ENCODE results near the gene RAB11FIP3.

Gene RAB11FIP3

DNA sequence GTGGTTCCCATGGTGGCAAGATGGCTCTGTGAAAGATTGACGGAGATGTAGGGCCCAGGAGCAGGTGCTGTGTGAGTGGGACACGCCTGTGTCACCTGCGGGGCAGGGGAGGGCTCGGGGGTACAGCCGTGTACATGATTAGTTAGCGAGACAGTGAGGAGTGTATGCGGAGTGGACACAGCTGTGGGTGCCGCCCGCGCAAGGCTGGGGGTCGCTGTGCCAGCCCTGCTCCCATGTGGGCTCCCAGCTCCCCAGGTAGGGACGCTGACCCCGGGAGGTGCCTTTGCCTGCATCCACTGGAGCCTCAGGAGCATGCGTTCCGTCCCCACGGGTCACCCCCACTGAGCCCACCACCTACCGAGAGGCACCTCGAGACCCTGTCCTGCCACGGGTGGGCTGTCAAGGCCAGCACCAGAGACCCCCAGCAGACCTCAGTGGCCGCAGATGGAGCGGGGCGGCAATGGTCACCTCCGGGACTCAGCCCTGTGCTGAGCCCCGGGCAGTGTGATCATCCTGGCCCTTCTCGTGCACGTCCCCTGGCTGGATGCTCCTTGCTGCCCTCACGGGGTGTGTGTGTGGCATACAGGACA lies 109.5 kb downstream of the RAB11FIP3 start:
- no peak for DNase-seq

DNA sequence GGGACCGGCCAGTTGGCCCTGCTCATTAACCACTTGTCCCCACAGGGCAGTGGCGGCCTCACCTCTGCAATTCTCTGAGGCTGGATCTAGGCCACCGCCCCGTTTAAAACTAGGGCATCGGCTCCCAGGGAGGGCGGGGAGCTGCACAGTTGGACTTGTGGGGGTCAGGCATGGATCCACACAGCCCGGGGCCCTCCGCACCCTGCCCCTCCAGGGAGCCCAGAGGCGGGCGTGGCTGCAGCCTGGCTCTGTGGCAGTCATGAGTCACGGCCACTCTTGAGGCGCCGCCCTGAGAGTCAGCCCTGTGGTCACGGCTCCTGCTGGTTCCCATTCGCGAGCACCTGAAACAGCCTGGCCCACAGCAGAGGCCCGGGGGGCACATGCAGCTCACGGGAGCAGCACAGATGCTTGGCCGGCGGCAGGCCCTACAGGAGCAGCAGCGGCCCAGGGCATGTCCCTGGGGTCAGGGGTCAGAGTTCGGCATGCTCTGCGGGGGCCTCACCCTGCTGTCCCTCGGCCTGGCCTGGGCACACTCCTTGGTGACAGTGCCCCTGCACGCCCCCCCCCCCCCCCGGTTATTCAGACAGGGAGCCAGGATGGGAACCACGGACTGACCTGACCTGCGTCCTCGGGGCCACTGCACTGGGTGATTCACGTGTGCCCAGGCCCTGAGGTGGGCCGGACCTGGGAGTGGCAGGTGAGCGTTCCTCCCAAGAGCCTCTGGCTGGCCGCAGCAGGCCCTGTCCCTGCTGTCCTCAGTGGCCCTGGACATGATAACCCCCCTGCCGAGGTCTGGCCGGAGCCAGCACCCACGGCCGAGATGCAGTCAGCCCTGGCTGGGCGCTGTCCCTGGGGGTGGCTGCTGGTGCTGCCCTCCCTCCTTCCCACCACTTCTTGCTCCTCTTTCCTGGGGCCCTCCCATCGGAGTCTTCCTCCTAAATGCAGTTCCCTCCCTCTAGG lies 110.3 kb downstream of the RAB11FIP3 start:
- no peak for DNase-seq

GRCh38 chr16:536746-537145 lies 111.3 kb downstream of the RAB11FIP3 start:
- DNase-seq = no peak

DNA sequence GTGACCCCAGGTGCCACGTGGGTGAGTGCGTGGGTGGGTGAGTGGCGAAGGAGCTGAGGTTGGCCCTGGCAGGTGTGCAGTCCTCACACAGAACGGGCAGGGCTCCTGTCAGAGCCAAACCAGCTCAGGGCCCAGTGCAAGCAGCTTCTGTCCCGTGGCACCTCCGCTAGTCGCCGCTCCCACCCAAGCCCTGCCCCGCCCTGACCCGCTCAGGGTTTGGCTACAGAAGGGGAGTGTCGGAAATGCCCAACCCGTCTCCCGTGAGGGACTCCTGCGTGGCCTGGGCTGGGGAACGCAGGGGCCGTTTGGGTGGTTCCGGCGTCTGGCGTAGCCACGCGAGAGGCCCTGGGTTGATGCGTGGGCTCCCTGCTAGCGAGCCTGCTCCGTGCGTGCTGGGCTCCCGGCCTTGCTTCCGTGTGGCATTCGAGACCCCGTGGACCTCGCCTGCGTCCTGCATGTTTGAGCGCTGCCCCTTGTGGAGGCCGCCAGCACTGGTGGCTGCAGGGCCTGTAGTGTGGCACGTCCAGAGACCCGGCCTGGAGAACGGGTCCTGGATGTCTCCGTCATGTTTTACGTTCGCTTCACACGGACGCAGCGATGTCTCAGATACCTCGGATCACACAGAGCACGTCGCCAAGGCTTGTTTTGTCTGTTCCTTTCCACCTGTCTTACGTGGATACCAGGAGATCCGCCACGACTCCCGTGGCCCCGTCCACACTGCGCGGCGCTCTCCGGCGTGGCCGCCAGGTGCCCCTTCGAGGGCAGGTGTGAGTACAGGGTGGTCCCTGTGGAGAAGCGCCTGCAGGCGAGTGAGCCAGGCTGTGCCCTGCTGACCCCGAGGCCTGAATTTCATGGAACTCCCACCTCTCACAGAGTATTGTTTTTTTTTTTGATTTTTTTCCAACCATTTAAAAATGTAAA lies 112.2 kb downstream of the RAB11FIP3 start:
- DNase-seq = no peak

GRCh38 chr16:539901-540530 lies 114.6 kb downstream of the RAB11FIP3 start:
- DNase-seq = no peak

- DNase-seq = no peak
These were observed 115.3 kb downstream of the RAB11FIP3 start for GRCh38 chr16:540645-541340.

GRCh38 chr16:543301-544164 lies 118.1 kb downstream of the RAB11FIP3 start:
- DNase-seq = no peak

DNA sequence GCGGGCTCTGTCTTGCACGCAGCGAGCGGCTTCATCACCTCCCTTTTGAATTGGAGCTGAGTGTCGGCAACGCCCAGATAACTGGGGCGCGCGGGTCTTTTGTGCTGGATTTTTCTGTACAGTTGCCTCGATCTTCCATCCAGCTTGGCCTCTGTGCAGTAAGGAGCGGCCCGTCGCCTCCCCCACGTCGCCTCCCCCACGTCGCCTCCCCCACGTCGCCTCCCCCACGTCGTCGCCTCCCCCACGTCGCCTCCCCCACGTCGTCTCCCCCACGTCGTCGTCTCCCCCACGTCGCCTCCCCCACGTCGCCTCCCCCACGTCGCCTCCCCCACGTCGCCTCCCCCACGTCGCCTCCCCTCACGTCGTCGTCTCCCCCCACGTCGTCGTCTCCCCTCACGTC lies 119.1 kb downstream of the RAB11FIP3 start:
- no peak for DNase-seq

DNA sequence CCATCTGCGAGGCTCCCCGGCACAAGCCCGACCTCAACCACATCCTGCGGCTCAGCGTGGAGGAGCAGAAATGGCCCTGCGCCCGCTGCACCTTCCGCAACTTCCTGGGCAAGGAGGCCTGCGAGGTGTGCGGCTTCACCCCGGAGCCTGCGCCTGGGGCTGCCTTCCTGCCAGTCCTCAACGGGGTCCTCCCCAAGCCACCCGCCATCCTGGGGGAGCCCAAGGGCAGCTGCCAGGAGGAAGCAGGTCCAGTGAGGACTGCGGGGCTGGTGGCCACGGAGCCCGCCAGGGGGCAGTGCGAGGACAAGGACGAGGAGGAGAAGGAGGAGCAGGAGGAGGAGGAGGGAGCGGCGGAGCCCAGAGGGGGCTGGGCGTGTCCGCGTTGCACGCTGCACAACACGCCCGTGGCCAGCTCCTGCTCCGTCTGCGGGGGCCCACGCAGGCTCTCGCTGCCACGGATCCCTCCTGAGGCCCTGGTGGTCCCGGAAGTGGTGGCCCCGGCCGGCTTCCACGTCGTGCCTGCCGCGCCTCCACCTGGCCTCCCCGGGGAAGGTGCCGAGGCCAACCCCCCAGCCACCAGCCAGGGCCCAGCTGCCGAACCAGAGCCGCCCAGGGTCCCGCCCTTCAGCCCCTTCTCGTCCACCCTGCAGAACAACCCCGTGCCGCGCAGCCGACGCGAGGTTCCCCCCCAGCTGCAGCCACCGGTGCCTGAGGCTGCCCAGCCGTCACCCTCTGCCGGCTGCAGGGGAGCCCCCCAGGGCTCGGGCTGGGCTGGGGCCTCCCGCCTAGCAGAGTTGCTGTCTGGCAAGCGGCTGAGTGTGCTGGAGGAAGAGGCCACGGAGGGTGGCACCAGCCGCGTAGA lies 121.7 kb downstream of the RAB11FIP3 start:
- peak; percentile 54 for DNase-seq

DNA sequence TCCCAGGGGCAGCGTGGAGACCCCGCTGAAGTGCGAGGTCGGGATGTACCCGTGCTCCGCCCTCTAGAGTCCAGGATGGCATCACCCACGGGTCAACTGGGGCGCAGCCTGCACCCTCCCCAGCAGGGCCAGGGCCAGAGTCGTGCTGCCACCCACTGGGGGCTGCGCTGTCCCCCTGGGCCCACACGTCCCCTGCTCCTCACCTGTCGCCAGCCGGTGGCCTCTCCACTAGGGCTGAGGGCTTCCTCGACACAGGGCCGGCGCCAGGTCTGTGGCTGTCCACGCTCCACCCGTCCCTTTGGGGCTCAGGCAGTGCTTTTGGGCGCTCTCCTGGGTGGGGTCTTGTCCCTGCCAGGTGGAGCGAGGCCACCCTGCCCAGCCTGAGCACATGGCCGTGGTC lies 123.1 kb downstream of the RAB11FIP3 start:
- DNase-seq = no peak

GRCh38 chr16:549544-550263 lies 124.3 kb downstream of the RAB11FIP3 start:
- DNase-seq = no peak

- no peak for DNase-seq
These were observed 125.8 kb downstream of the RAB11FIP3 start for GRCh38 chr16:551210-551609.

GRCh38 chr16:552171-552570 lies 126.7 kb downstream of the RAB11FIP3 start:
- DNase-seq = no peak

- DNase-seq = no peak
These were observed 128.3 kb downstream of the RAB11FIP3 start for GRCh38 chr16:553601-554296.

DNA sequence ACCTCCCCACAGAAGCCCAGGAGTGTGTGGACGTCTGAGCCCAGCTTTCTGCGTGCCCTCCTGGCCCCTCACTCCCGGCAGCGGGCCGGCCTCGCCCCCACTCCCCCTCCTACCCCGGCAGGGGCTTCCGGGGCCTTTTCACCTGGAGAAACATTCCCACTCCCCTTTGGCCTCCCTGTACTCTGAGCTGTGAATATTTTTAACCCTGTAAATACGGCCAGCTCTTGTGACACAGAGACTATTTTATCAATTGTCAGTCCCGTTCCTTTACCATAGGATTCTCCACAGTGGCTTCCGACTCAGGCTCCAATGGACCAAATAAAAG lies 128.8 kb downstream of the RAB11FIP3 start:
- DNase-seq = no peak

GRCh38 chr16:554640-555365 lies 129.4 kb downstream of the RAB11FIP3 start:
- no peak for DNase-seq

DNA sequence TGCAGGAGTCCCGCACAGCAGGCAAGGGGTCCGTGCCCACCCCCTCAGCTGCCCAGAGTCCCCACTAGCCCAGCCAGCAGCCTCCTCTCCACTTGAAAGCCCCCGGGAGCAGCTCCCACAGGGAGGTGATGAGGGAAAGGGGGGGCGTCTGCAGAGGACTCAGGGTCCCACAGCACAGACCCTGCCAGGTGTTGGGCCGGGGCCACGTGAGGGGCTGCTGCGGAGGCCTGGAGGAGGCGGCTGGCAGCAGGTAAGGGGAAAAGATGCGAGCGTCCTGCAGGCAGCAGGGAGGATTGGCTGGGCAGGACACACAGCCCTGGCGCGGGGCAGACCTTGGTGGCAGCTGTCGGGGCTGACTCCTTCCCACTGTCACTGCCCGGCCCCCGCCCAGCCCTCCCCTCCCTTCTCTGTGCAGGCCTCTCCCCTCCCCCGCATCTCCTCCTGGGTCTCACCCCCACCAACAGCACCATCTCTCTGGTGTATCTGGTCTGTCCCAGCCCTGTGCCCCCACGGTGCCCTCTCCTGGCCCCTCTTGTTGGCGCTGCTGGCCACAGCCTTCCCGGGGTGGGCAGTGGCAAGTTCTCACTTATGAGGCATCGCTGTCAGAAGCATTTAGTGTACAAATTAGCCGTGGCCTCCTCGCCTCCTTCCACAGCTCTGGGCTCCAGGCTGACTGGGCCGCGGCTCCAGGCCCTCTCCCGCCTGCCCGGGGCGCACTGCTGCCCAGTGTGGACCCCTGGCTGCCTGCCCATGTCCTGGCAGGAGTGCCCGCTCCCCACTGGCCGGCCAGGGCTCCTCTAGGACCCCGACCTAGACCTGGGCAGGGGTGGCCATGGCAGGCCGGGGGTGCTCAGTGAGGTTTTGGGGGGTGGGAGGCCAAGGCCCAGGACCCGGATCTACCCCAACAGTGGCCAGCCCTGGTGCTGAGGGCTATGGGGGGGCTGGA lies 130.4 kb downstream of the RAB11FIP3 start:
- DNase-seq = no peak

All from CD4-positive, alpha-beta T cell treated with Interleukin-10 for 1 hour (primary cell).